Osteocyte (in vitro differentiated cells): ENCODE data around the gene GPR15LG. TPM values are rescaled to one million over a fixed set of nuclear protein-coding genes. Genes with fewer than 3 reads are reported as not detected.

Experiments used
- DNase-seq: peaks from one replicate; pipeline ENCODE4 v3.0.0; 2021; ENCODE audit warnings: mixed read lengths; ENCODE audit not compliant: unreplicated experiment; ENCODE audit errors: extremely low spot score
- H3K27ac Mint-ChIP-seq: one replicate; pipeline ENCODE4 v1.8.0; 2021; ENCODE audit warnings: mild to moderate bottlenecking, mixed read lengths; ENCODE audit not compliant: unreplicated experiment
- H3K27me3 Mint-ChIP-seq: one replicate; pipeline ENCODE4 v1.8.0; 2021; ENCODE audit warnings: mixed read lengths; ENCODE audit not compliant: unreplicated experiment
- H3K36me3 Mint-ChIP-seq: one replicate; pipeline ENCODE4 v1.8.0; 2021; ENCODE audit warnings: mixed read lengths; ENCODE audit not compliant: unreplicated experiment
- H3K4me1 Mint-ChIP-seq: one replicate; pipeline ENCODE4 v1.8.0; 2021; ENCODE audit warnings: mixed read lengths; ENCODE audit not compliant: unreplicated experiment
- H3K4me3 Mint-ChIP-seq: one replicate; pipeline ENCODE4 v1.8.0; 2021; ENCODE audit warnings: mild to moderate bottlenecking, moderate library complexity, mixed read lengths; ENCODE audit not compliant: unreplicated experiment
- H3K9me3 Mint-ChIP-seq: one replicate; pipeline ENCODE4 v1.8.0; 2021; ENCODE audit warnings: mixed read lengths; ENCODE audit not compliant: unreplicated experiment
- total RNA-seq: library from RNA; stranded (reverse); gene quantifications from 2 replicates; pipeline ENCODE4 v1.2.1, GENCODE V29; 2021
- TF ChIP-seq, protein P1 (sequence below): fragments of 200-600 bp; sonication (generic); IDR thresholded peaks from 2 replicates; pipeline ENCODE4 v1.5.0; 2021; ENCODE audit warnings: antibody characterized with exemption, mild to moderate bottlenecking, moderate library complexity

GPR15LG gene
- total RNA-seq, 1 donor from 2014 or later: not detected

GRCh38 chr10:84230359-84230758, 56.8 kb downstream of the GPR15LG start:
- peaks cover 5% of the 10 kb centered on the region for H3K27me3 Mint-ChIP-seq
- no peaks in the 10 kb centered on the region for H3K36me3 Mint-ChIP-seq
- TF ChIP-seq, protein P1, sequence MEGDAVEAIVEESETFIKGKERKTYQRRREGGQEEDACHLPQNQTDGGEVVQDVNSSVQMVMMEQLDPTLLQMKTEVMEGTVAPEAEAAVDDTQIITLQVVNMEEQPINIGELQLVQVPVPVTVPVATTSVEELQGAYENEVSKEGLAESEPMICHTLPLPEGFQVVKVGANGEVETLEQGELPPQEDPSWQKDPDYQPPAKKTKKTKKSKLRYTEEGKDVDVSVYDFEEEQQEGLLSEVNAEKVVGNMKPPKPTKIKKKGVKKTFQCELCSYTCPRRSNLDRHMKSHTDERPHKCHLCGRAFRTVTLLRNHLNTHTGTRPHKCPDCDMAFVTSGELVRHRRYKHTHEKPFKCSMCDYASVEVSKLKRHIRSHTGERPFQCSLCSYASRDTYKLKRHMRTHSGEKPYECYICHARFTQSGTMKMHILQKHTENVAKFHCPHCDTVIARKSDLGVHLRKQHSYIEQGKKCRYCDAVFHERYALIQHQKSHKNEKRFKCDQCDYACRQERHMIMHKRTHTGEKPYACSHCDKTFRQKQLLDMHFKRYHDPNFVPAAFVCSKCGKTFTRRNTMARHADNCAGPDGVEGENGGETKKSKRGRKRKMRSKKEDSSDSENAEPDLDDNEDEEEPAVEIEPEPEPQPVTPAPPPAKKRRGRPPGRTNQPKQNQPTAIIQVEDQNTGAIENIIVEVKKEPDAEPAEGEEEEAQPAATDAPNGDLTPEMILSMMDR: no peak
- no peak overlapping the region for H3K4me3 Mint-ChIP-seq
- DNase-seq: no peak
- no peaks in the 10 kb centered on the region for H3K4me1 Mint-ChIP-seq
- no peaks in the 10 kb centered on the region for H3K9me3 Mint-ChIP-seq
- no peak overlapping the region for H3K27ac Mint-ChIP-seq

DNA sequence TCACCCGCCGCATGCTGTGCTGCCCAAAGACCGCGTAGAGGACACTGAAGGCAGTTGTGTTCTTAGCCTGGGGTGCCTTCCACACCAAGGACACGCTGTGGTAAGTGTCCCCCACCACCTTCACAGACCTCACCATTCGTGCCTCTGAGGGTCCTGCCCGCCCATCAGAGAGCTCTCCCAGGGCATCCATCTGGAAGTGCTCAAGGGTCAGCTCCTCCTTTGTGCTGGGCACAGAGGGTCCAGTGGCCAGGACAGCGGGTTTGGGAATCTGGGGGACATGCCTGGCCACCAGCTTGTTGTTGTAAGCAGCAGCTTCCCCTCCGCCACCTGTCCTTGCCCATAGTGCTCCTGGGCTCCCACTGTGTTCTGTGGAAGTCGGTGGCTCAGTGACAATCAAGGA, 58.8 kb downstream of the GPR15LG start:
- no peak overlapping the region for H3K27ac Mint-ChIP-seq
- peaks cover 10% of the 10 kb centered on the region for H3K27me3 Mint-ChIP-seq
- H3K9me3 Mint-ChIP-seq: no peaks in the 10 kb centered on the region
- no peak for DNase-seq
- no peaks in the 10 kb centered on the region for H3K36me3 Mint-ChIP-seq
- TF ChIP-seq, protein P1: no peak
- no peak overlapping the region for H3K4me3 Mint-ChIP-seq
- no peaks in the 10 kb centered on the region for H3K4me1 Mint-ChIP-seq

DNA sequence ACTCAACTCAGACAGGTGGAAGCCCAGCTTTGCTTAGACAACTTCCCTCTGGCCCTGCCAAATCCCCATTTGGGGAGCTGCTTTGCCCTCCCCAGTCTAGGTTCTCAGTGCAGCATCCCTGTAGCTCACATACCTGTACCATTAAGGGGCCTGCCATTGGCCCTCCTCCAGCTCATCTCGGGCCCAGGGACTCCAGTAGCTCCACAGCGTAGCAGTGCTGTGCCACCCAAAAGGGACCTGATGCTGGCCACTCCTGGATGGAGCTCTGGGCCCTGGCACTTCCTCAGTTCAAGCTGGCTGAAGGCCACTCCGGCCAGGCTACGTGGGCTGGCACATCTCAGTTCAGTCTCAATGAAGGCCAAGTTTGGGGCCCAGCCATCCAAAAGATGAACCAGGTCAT, 60.3 kb downstream of the GPR15LG start:
- TF ChIP-seq, protein P1: no peak
- no peaks in the 10 kb centered on the region for H3K9me3 Mint-ChIP-seq
- H3K4me1 Mint-ChIP-seq: no peaks in the 10 kb centered on the region
- no peaks in the 10 kb centered on the region for H3K36me3 Mint-ChIP-seq
- no peak overlapping the region for H3K4me3 Mint-ChIP-seq
- no peak for DNase-seq
- H3K27me3 Mint-ChIP-seq: peaks cover 13% of the 10 kb centered on the region
- H3K27ac Mint-ChIP-seq: no peak overlapping the region

- Mint-ChIP-seq H3K27me3 (peaks cover 16% of the 10 kb centered on the region), H3K4me3 (no peak overlapping the region)
- TF ChIP-seq, protein P1: no peak
Observed at GRCh38 chr10:84234479-84234878, 60.9 kb downstream of the GPR15LG start.

More at GRCh38 chr10:84234479-84234878, 60.9 kb downstream of the GPR15LG start:
- no peaks in the 10 kb centered on the region for H3K9me3 Mint-ChIP-seq
- H3K27ac Mint-ChIP-seq: no peak overlapping the region
- DNase-seq: no peak
- H3K36me3 Mint-ChIP-seq: no peaks in the 10 kb centered on the region
- no peaks in the 10 kb centered on the region for H3K4me1 Mint-ChIP-seq

Other genes with a start within 250 kb of the GPR15LG start
- 105 and 106 TPM in 2 replicates for gene GHITM, start 34.3 kb upstream of the GPR15LG start, total RNA-seq
- 0.24 TPM in 1 of 2 replicates, not detected in the other for gene CDHR1, start 20.7 kb downstream of the GPR15LG start, total RNA-seq
- not detected in 2 replicates for gene LRIT2, start 51.7 kb downstream of the GPR15LG start, total RNA-seq
- not detected in 2 replicates for gene LRIT1, start 67.7 kb downstream of the GPR15LG start, total RNA-seq
- gene RGR, start 71.3 kb downstream of the GPR15LG start, total RNA-seq: not detected in 2 replicates
- gene CCSER2, start 154.8 kb downstream of the GPR15LG start, total RNA-seq: 66.8 and 70.3 TPM in 2 replicates